Measurements from ENCODE around the gene ADAMTSL2. TPM values are rescaled to one million over a fixed set of nuclear protein-coding genes. Genes with fewer than 3 reads are reported as not detected.

Gene ADAMTSL2
- total and polyA plus RNA-seq, 4 experiments from 2014 or later: 0.07 to 0.17 (median 0.09) TPM; not detected in 1

GRCh38 chr9:133495327-133496293, 38.9 kb upstream of the ADAMTSL2 start:
- peaks cover 0 to 5% (median under 1%) of the 10 kb centered on the region in 8 donors for H3K9me3 Mint-ChIP-seq
- Histone ChIP-seq H3K36me3 (ENCODE audit: insufficient read depth, low read length) (no peaks in the 10 kb centered on the region), H3K27me3 (ENCODE audit: insufficient read depth, low read length) (no peaks in the 10 kb centered on the region), H3K4me1 (ENCODE audit: insufficient read depth, low read length) (no peaks in the 10 kb centered on the region), H3K4me3 (ENCODE audit: low read length in 2 of 2) (no peak overlapping the region), H3K27ac (ENCODE audit: low read depth, low read length) (no peak overlapping the region), H3K9me3 (ENCODE audit: control insufficient read depth in 1 of 2, low read length in 2 of 2) (no peaks in the 10 kb centered on the region)
- CTCF ChIA-PET (ENCODE audit: partially characterized antibody): interaction anchor here (0.7 to 2.0 kb wide), 4 partner anchors 9 to 393 kb away, joined by 3 to 11 read pairs (median 7); no protein-coding TSS in a partner anchor
- peaks cover 8 to 11% of the 10 kb centered on the region in 2 donors for H3K27me3 Mint-ChIP-seq
- no peak overlapping the region for H3K27ac Mint-ChIP-seq
- H3K4me1 Mint-ChIP-seq: no peaks in the 10 kb centered on the region
- intact Hi-C loops (cut with micrococcal nuclease): no loop called here
- no peak for DNase-seq
- POLR2A ChIA-PET (ENCODE audit: partially characterized antibody): no interaction called here
- H3K36me3 Mint-ChIP-seq: no peaks in the 10 kb centered on the region
- no peak overlapping the region for H3K4me3 Mint-ChIP-seq

GRCh38 chr9:133496861-133497842, 37.4 kb upstream of the ADAMTSL2 start:
- Mint-ChIP-seq H3K4me1 (no peaks in the 10 kb centered on the region), H3K9me3 (peaks cover 0 to 20% (median 14%) of the 10 kb centered on the region in 8 donors), H3K36me3 (peaks cover 0 to 4% of the 10 kb centered on the region in 2 donors), H3K4me3 (no peak overlapping the region), H3K27me3 (peaks cover 9 to 11% of the 10 kb centered on the region in 2 donors), H3K27ac (no peak overlapping the region)
- intact Hi-C loops (cut with micrococcal nuclease): no loop called here
- no peaks in the 10 kb centered on the region for H3K27me3 ChIP-seq (ENCODE audit: insufficient read depth, low read length)
- no peak overlapping the region for H3K4me3 ChIP-seq (ENCODE audit: low read length in 2 of 2)
- POLR2A ChIA-PET (ENCODE audit: partially characterized antibody): no interaction called here
- DNase-seq: no peak
- H3K4me1 ChIP-seq (ENCODE audit: insufficient read depth, low read length): no peaks in the 10 kb centered on the region
- H3K27ac ChIP-seq (ENCODE audit: low read depth, low read length): no peak overlapping the region
- H3K9me3 ChIP-seq (ENCODE audit: control insufficient read depth in 1 of 2, low read length in 2 of 2): peaks cover 0 to 1% of the 10 kb centered on the region in 2 donors
- no peaks in the 10 kb centered on the region for H3K36me3 ChIP-seq (ENCODE audit: insufficient read depth, low read length)
- CTCF ChIA-PET (ENCODE audit: partially characterized antibody): interaction anchor here (2.0 kb wide), 1 partner anchor 10 kb away, joined by 10 read pairs; no protein-coding TSS in a partner anchor

GRCh38 chr9:133499132-133499891, 35.2 kb upstream of the ADAMTSL2 start:
- Mint-ChIP-seq H3K4me3 (no peak overlapping the region), H3K9me3 (peaks cover 0 to 35% (median 22%) of the 10 kb centered on the region in 8 donors), H3K4me1 (no peaks in the 10 kb centered on the region), H3K36me3 (peaks cover 0 to 4% of the 10 kb centered on the region in 2 donors), H3K27ac (no peak overlapping the region), H3K27me3 (peaks cover 14 to 17% of the 10 kb centered on the region in 2 donors)
- H3K27me3 ChIP-seq (ENCODE audit: insufficient read depth, low read length): no peaks in the 10 kb centered on the region
- CTCF ChIA-PET (ENCODE audit: partially characterized antibody): no interaction called here
- intact Hi-C loops (cut with micrococcal nuclease): no loop called here
- H3K4me1 ChIP-seq (ENCODE audit: insufficient read depth, low read length): no peaks in the 10 kb centered on the region
- POLR2A ChIA-PET (ENCODE audit: partially characterized antibody): no interaction called here
- no peaks in the 10 kb centered on the region for H3K36me3 ChIP-seq (ENCODE audit: insufficient read depth, low read length)
- no peak overlapping the region for H3K27ac ChIP-seq (ENCODE audit: low read depth, low read length)
- peaks cover 0 to 4% of the 10 kb centered on the region in 2 donors for H3K9me3 ChIP-seq (ENCODE audit: control insufficient read depth in 1 of 2, low read length in 2 of 2)
- DNase-seq: no peak
- H3K4me3 ChIP-seq (ENCODE audit: low read length in 2 of 2): no peak overlapping the region

DNA sequence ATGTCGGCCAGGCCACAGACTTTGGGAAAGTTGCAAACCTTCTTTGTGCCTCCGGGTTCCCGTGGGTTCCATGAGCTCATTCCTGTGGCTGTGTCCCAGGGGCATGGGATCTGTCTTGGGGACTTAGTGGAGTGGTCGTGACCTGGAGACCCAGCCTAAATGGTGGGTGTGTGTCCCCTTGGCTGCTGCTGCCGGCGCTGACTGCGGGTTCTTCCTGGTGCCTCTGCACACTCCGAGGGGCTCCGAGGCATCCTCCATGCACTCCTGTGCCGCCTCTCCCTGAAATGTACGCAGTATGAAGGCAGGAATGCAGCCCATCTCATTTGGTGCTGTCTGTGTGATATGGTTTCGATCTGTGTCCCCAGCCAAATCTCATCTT, 34.6 kb upstream of the ADAMTSL2 start:
- Mint-ChIP-seq H3K27ac (no peak overlapping the region), H3K9me3 (peaks cover 0 to 35% (median 22%) of the 10 kb centered on the region in 8 donors), H3K4me3 (no peak overlapping the region), H3K36me3 (peaks cover 0 to 4% of the 10 kb centered on the region in 2 donors), H3K4me1 (no peaks in the 10 kb centered on the region), H3K27me3 (peaks cover 15 to 17% of the 10 kb centered on the region in 2 donors)
- ChIA-PET CTCF (ENCODE audit: partially characterized antibody) (no interaction called here), POLR2A (ENCODE audit: partially characterized antibody) (no interaction called here)
- intact Hi-C loops (cut with micrococcal nuclease): no loop called here
- H3K4me3 ChIP-seq (ENCODE audit: low read length in 2 of 2): no peak overlapping the region
- H3K4me1 ChIP-seq (ENCODE audit: insufficient read depth, low read length): no peaks in the 10 kb centered on the region
- H3K27me3 ChIP-seq (ENCODE audit: insufficient read depth, low read length): no peaks in the 10 kb centered on the region
- no peaks in the 10 kb centered on the region for H3K36me3 ChIP-seq (ENCODE audit: insufficient read depth, low read length)
- no peak overlapping the region for H3K27ac ChIP-seq (ENCODE audit: low read depth, low read length)
- peaks cover 0 to 4% of the 10 kb centered on the region in 2 donors for H3K9me3 ChIP-seq (ENCODE audit: control insufficient read depth in 1 of 2, low read length in 2 of 2)
- DNase-seq: no peak

- H3K4me3 ChIP-seq (ENCODE audit: low read length in 2 of 2): no peak overlapping the region
- Mint-ChIP-seq H3K4me1 (no peaks in the 10 kb centered on the region), H3K27ac (no peak overlapping the region), H3K27me3 (peaks cover 15 to 17% of the 10 kb centered on the region in 2 donors), H3K9me3 (peaks cover 0 to 35% (median 22%) of the 10 kb centered on the region in 8 donors), H3K4me3 (no peak overlapping the region), H3K36me3 (peaks cover 0 to 4% of the 10 kb centered on the region in 2 donors)
- no peak overlapping the region for H3K27ac ChIP-seq (ENCODE audit: low read depth, low read length)
- DNase-seq: no peak
- H3K9me3 ChIP-seq (ENCODE audit: control insufficient read depth in 1 of 2, low read length in 2 of 2): peaks cover 0 to 4% of the 10 kb centered on the region in 2 donors
- H3K4me1 ChIP-seq (ENCODE audit: insufficient read depth, low read length): no peaks in the 10 kb centered on the region
- H3K36me3 ChIP-seq (ENCODE audit: insufficient read depth, low read length): no peaks in the 10 kb centered on the region
- ChIA-PET POLR2A (ENCODE audit: partially characterized antibody) (no interaction called here), CTCF (ENCODE audit: partially characterized antibody) (no interaction called here)
- H3K27me3 ChIP-seq (ENCODE audit: insufficient read depth, low read length): no peaks in the 10 kb centered on the region
- intact Hi-C loops (cut with micrococcal nuclease): no loop called here
Observed at GRCh38 chr9:133502112-133502511, 32.4 kb upstream of the ADAMTSL2 start.

- ChIA-PET POLR2A (ENCODE audit: partially characterized antibody) (no interaction called here), CTCF (ENCODE audit: partially characterized antibody) (no interaction called here)
- Histone ChIP-seq H3K36me3 (ENCODE audit: insufficient read depth, low read length) (no peaks in the 10 kb centered on the region), H3K27ac (ENCODE audit: low read depth, low read length) (no peak overlapping the region), H3K4me1 (ENCODE audit: insufficient read depth, low read length) (peaks cover 20% of the 10 kb centered on the region), H3K4me3 (ENCODE audit: low read length in 2 of 2) (no peak overlapping the region), H3K9me3 (ENCODE audit: control insufficient read depth in 1 of 2, low read length in 2 of 2) (peaks cover 0 to 4% of the 10 kb centered on the region in 2 donors), H3K27me3 (ENCODE audit: insufficient read depth, low read length) (no peaks in the 10 kb centered on the region)
- Mint-ChIP-seq H3K27ac (no peak overlapping the region), H3K27me3 (peaks cover 6 to 10% of the 10 kb centered on the region in 2 donors), H3K4me1 (peaks cover 6 to 13% (median 9%) of the 10 kb centered on the region in 4 donors), H3K36me3 (peaks cover 0 to 4% of the 10 kb centered on the region in 2 donors), H3K4me3 (no peak overlapping the region), H3K9me3 (peaks cover 0 to 32% (median 22%) of the 10 kb centered on the region in 8 donors)
- no peak for DNase-seq
- intact Hi-C loops (cut with micrococcal nuclease): no loop called here
Observed at GRCh38 chr9:133505186-133505830, 29.2 kb upstream of the ADAMTSL2 start.

Measured in CD4-positive, alpha-beta memory T cell (primary cell).